ENCODE measurements around the gene DLL1.

- TF ChIP-seq POLR2AphosphoS5 (IDR thresholded peaks at IDR 0.05; ENCODE audit: control insufficient read depth, insufficient read depth, low read depth, low read length) (no peak), SMAD2 (IDR thresholded peaks at IDR 0.05; ENCODE audit: low read depth, low read length) (no peak), ZKSCAN1 (IDR thresholded peaks at IDR 0.05; ENCODE audit: low read depth, low read length) (no peak), E2F8 (IDR thresholded peaks at IDR 0.05; ENCODE audit: low read depth, partially characterized antibody) (no peak), SP2 (IDR thresholded peaks at IDR 0.05; ENCODE audit: extremely low read depth, low read depth, low read length, poor library complexity, severe bottlenecking) (no peak), RAD21 (CRISPR knock-in tag; conservative IDR thresholded peaks at IDR 0.05 in 1 of 2, IDR thresholded peaks at IDR 0.05 in 1 of 2) (no peak), ZNF232 (CRISPR knock-in tag; IDR thresholded peaks at IDR 0.05) (no peak)
- TF ChIP-seq, protein P1, sequence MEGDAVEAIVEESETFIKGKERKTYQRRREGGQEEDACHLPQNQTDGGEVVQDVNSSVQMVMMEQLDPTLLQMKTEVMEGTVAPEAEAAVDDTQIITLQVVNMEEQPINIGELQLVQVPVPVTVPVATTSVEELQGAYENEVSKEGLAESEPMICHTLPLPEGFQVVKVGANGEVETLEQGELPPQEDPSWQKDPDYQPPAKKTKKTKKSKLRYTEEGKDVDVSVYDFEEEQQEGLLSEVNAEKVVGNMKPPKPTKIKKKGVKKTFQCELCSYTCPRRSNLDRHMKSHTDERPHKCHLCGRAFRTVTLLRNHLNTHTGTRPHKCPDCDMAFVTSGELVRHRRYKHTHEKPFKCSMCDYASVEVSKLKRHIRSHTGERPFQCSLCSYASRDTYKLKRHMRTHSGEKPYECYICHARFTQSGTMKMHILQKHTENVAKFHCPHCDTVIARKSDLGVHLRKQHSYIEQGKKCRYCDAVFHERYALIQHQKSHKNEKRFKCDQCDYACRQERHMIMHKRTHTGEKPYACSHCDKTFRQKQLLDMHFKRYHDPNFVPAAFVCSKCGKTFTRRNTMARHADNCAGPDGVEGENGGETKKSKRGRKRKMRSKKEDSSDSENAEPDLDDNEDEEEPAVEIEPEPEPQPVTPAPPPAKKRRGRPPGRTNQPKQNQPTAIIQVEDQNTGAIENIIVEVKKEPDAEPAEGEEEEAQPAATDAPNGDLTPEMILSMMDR (IDR thresholded peaks at IDR 0.05 in 2 of 3, conservative IDR thresholded peaks at IDR 0.05 in 1 of 3; ENCODE audit: insufficient read depth in 2 of 3, low read depth in 1 of 3, low read length in 3 of 3), result no peak
These were observed 12.8 kb downstream of the DLL1 start for GRCh38 chr6:170277893-170278742.
